Kidney glomerular epithelial cell (primary cell): ENCODE data around the gene ADAMTS2.
"Not testable (repeated sequence)": the region's sequence is repeated elsewhere in the genome, so short reads cannot be mapped to it uniquely, and the experiment has no call there.

ENCODE experiments used
- DNase-seq: peaks from one replicate; lab custom pipeline; 2025; lab: John Stamatoyannopoulos, UW

The ADAMTS2 gene

DNA sequence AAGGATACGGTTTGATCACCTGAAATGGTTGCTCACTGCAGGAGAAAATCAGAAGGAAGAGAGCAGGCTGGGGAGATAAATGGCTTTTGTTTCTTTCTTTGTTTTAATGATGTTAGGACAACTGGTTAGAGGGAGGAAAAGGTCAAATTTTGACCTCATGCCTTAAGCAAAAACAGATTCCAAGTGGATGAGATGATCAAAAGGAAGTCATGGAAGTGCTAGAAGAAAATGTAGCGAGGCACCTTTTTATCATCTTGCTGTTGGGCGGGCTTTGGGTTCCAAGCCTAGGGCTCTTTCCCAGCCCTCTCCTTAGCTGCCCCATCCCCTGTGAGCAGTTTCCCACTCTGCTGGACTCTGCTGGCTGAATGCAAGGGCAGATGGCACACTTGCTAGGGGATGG, 127.9 kb downstream of the ADAMTS2 start:
- DNase-seq: no peak

GRCh38 chr5:179216381-179216780, 128.9 kb downstream of the ADAMTS2 start:
- not testable (repeated sequence) for DNase-seq

GRCh38 chr5:179215576-179215975, 129.7 kb downstream of the ADAMTS2 start:
- no peak for DNase-seq

GRCh38 chr5:179214678-179215077, 130.6 kb downstream of the ADAMTS2 start:
- no peak for DNase-seq

GRCh38 chr5:179212870-179213269, 132.4 kb downstream of the ADAMTS2 start:
- DNase-seq: no peak

- DNase-seq: no peak
These were observed 133.6 kb downstream of the ADAMTS2 start for GRCh38 chr5:179211631-179212030.

GRCh38 chr5:179211068-179211467, 134.2 kb downstream of the ADAMTS2 start:
- no peak for DNase-seq

DNA sequence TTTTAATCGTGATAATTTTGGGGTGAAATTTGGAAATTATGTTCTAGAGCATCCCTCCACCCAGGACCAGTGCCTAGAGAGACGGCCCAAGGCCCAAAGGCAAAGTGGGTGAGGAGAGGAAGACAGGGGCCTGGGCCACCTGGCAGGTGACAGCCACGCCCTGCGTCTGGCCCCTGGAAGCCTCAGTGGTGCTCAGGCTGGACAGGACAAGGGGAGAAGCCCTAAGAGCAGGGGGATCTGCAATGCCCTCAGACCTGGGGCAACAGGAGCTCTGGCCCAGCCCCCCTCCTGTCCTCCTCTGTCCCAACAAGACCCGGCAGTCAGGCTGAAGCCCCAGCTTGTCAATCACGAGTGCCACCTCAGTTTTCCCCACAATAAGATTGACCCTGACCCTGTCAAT, 134.8 kb downstream of the ADAMTS2 start:
- DNase-seq: no peak

DNA sequence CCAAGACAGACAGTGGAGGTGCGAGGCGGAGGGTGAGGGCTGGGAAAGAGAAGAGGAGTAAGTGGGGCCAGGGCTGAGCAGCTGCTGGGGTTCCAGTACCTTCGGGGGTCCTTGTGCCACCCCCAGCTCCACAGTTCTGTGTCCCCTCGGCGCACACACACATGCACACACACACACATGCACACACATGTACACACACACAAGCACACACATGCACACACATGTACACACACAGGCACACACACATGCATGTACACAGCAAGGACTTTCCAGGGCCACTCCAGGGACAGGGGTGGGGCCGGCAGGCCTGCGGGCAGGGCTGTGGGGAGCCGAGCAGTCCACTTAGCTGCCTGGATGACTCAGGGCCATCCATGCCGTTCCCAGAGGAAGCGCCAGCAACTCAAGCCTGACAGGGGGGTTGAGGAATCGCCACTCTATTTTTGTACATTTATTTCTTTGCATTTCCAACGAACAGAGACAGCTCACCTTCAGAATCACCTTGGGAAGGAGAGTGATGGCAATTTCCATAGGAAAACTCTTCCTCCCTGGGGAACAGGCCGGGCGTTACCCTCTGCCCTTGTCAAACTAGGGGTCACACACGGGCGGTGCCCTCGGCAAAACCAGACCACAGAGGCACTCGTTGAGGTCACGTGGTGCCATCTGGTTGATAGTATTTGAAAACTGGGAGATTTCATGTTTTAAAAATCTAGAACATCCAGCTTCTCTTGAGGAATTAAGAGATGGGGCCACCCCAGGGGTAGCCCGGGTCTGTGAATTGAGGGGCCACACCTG, 135.7 kb downstream of the ADAMTS2 start:
- peak; percentile 34 for DNase-seq

DNA sequence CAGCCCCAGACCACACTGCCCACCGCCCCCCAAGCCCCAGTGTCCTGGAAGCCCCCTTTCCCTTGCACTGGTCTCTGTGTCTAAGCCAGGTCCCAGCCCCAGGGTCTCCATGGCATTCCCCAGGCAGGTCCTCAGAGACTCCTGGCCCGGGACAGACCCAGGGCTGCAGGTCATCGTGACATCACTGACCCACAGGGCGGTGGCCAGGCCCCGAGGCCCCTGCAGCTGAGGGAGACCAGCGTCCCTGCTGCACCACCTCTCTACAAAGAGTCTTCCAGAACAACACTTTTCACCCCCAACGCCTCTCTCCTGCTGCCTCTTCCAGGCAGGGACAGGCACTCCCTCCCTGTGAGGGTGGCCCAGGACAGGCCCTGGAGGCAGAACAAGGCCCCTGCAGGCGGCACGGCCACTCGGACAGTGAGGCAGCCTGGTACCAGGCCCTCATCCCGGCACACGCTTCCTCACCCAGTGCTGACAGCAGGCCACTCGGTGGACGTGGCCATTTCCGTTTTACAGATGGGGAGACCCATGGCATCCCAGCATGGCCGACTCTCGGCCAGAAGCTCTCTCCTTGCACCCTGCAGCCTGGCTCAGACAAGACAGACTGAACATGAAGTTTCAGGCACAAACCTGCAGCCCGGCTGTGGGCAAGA, 136.4 kb downstream of the ADAMTS2 start:
- no peak for DNase-seq

- DNase-seq: no peak
These were observed 137.1 kb downstream of the ADAMTS2 start for GRCh38 chr5:179207920-179208705.

GRCh38 chr5:179207470-179207869, 137.8 kb downstream of the ADAMTS2 start:
- no peak for DNase-seq

GRCh38 chr5:179206366-179206765, 138.9 kb downstream of the ADAMTS2 start:
- no peak for DNase-seq

DNA sequence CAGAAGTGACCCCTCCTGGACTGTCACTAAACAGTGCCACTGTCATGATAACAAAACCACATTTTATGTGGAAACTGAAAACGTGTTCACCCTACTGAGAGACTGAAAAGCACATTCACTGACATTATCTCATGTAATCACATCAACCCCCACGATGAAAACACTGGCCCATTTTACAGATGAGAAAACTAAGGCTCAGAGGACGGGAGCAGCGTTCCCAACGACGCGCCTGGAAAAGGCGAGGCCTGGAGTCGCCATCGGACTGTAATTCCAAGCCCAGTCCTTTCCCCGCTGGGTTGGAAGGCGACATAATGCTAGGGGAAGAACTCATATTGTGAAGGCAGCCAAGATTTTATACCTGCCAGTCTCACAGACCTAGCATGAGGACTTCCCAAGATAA, 140.0 kb downstream of the ADAMTS2 start:
- DNase-seq: no peak

DNA sequence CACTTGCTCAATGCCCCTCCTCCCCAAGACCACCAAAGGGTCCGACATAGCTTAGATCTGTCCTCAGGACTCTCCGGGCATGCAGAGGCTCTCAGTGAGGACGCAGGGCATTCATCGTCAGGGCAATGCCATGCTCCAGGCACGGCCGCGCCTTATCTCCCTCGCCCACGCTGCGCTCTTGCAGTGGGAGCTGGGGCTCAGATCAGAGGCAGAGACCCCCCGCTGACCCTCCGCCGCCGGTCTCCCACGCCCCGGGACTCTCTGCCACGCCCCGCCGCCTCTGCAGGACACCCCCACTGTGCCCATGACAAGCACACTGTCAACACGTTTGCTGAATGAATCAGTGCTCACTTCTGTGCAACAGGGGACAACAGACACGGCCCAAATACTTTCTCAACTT, 140.7 kb downstream of the ADAMTS2 start:
- DNase-seq: no peak

- DNase-seq: no peak
These were observed 142.0 kb downstream of the ADAMTS2 start for GRCh38 chr5:179203248-179203647.

GRCh38 chr5:179201986-179202385, 143.3 kb downstream of the ADAMTS2 start:
- DNase-seq: no peak

- DNase-seq: no peak
These were observed 146.0 kb downstream of the ADAMTS2 start for GRCh38 chr5:179199246-179199645.

DNA sequence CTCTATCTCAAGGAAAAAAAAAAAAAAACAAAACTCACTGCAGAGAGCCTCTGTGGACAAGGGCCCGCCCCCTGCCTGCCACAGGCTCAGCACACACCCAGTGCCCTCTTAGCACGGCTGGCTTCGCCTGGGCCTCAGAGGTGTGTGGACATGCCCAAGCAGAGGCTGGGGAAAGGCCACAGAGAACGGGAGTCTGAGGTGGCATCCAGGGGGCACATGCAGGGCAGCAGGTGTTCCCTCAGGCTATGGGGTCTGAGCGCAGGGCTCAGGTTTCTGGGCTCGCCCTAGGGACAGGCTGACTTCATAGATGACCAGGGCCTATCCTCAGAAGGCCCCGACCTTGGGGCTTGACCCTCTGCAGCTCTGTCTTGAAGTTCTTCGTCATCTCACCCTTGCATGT, 146.4 kb downstream of the ADAMTS2 start:
- no peak for DNase-seq

GRCh38 chr5:179196405-179197079, 148.7 kb downstream of the ADAMTS2 start:
- no peak for DNase-seq

GRCh38 chr5:179195561-179196404, 149.5 kb downstream of the ADAMTS2 start:
- no peak for DNase-seq
